ENCODE data around the gene ICOS. TPM values are rescaled to one million over a fixed set of nuclear protein-coding genes. Genes with fewer than 3 reads are reported as not detected.

ICOS gene
- total and polyA plus RNA-seq, 2 of the 8 experiments (the other 6 are each of a cell fraction or from before 2014, with no cell fraction given) = not detected

- no peak for TF ChIP-seq RXRA (IDR thresholded peaks at IDR 0.05; ENCODE audit: insufficient read depth, low read depth, low read length)
- TF ChIP-seq ATF3 (IDR thresholded peaks at IDR 0.05; ENCODE audit: insufficient read depth, low read depth, low read length) = no peak
- TF ChIP-seq EP300 (IDR thresholded peaks at IDR 0.05; ENCODE audit: borderline replicate concordance in 1 of 2, low read depth in 2 of 2, low read length in 2 of 2) = no peak
Measured at GRCh38 chr2:203948733-203949132, 12.2 kb downstream of the ICOS start (continued).

All from H1 (cell line).